GM21381 (cell line): ENCODE results near the gene LMAN2L.
"Not testable (repeated sequence)": the region's sequence is repeated elsewhere in the genome, so short reads cannot be mapped to it uniquely, and the experiment has no call there.

Experiments
- ATAC-seq: cut with Tn5 transposase; IDR thresholded peaks from one replicate; pipeline ENCODE4 v1.9.1; 2021; ENCODE audit warnings: mild to moderate bottlenecking, moderate library complexity; ENCODE audit not compliant: unreplicated experiment

LMAN2L gene

DNA sequence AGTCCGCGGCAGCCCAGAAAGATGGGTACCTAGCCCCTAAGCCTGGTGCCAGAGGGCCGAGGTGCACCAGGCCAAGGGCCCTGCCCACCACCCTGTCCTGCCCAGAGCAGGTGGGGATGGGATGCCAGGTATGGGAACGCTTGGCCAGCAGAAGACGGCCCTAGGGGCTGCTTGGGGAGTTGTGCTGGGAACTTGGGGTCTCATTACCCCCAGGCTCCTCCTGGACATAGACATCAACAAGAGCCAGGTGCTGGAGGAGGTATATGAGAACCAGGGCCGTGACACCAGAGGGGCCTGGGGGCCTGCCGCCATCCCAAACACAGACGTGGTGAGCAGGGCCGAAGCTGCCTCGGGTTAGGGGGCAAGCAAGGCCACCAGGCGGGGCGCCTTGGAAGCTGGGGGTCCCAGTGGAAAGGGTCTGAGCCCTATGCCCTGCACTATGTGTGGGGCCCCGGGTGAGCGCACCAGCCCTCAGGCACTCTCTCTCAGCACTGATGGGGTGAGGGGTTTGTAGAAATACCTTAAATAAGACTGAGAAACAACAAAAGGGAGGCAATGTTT, 50.4 kb downstream of the LMAN2L start:
- ATAC-seq: no peak

DNA sequence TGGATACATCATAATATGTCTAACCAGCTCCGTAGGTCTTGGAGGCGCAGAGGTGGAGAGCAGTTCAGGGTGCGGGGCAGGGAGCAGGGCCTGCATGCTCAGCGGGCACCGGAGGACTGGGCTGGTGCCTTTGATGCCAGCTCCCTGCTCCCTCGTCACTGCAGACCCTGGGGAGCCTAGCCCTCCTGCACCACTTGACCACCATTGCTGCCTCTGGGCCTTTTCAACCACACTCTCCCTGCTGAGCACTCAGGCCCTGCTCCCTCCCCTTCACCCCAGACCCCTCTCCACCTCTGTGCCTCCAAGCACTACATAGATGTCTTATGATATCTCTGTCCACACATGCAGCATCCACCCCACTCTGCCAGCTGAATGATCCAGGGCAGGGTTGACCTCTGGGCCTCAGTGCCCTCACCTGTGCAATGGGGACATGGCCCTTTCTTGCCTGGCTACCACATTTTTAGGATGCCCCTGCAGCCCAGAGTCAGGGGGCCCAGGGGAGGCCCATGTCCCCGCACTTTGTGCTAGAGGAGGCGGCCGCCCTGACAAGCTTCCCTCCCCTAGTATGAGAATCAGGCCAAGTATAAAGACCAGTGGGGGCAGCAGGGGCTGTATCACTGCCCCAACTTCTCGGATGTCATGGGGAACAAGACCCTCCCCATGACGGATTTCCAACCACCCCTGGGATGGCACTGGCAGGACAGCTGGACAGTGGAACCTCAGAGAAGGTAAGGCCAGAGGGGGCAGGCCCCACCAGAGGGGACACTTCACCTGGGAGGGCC, 51.0 kb downstream of the LMAN2L start:
- ATAC-seq: no peak

- ATAC-seq: no peak
Observed at GRCh38 chr2:96687711-96688640, 51.9 kb downstream of the LMAN2L start.

DNA sequence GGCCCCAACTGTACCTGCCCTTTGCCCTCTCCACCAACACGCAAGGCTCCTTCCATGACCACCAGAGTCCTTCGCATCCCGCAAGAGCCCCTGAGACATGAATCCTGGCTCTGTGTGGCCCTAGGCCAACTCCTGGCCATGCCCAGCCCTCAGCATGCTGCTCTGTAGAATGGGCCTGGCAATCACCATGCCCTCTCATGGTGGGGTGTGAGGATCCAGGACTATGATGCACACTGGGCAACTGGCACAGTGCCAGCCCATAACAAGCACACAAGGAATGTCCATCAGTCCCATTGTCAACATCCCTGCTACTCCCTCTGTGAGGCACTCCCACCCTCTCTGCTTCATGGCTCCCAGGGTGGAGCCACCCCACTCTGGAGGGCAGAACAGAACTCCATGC, 52.6 kb downstream of the LMAN2L start:
- no peak for ATAC-seq

DNA sequence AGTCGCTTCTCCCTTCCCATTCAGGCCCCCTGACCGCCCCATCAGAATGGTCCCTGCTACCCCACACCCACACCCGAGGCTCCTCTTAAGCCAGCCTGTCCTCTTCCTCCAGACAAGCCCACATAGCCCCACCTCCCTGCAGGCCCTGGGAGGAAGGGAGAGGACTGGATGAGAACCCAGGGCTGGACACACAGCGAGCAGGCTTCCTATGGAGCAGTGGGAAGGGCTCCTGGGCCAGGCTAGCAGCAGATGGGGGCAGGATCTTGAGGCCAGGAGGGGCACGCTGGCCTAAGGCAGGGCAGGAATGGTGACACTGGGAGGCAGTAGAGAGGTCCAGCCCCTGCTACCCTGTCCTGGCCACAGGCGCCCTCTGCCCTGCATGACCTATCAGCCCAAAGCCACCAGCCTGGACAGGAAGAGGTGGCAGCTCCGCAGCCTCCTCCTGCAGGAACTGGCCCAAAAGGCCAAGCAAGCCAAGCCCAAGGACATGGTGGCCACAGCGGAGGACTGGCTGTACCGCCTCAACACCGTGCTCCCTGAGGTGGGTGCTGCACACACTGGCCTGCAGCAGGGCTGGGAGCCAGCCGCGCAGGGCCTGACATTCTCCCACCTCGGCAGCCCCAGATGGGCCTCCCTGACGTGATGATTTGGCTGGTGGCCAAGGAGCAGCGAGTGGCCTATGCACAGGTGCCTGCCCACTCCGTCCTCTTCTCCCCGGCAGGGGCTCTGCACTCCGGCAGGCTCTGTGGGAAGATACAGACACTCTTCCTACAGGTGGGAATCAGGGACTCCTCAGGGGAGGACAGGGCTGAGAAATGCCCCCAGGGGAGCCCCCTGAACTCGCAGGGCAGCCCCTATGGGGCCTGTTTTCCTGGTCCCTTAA, 54.0 kb downstream of the LMAN2L start:
- ATAC-seq: no peak

- no peak for ATAC-seq
Observed at GRCh38 chr2:96684883-96685576, 54.8 kb downstream of the LMAN2L start.

DNA sequence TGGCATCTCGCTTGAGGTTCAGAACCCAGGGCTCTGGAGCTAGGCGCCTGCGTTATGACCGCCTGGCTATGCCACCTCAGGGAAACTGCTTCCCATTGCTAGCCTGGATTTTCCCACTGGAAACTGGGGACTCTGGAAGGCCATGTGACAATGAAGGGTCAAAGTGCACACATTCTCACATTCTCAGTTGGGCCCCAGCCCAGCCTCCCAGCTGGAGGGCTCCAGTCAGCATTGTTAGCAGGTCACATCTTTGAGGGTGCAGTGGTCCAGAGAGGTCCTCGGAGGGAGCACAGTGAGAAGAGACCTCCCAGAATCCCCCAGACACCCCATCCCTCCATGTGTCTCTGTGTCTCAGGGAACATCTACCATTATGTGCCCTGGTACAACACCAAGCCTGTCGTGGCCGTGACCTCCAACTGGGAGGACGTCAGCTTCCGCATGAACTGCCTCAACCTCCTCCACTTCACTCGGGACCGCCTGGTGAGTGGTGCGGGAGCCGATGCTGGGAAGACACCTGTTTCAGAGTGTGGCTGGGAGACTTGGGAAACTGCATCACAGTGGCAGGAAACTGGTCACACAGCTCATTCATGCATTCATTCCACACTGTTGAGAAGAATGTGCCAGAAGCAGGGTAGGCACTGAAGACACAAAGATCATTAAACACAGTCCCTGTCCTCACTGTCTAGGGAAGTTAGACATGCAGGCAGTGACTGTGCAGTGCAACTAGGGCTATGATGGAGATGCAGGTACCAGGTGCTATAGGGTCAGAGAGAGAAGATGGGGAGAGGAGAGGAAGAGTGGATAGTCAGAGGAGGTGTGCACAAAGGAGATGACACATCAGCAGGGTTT, 55.7 kb downstream of the LMAN2L start:
- no peak for ATAC-seq

DNA sequence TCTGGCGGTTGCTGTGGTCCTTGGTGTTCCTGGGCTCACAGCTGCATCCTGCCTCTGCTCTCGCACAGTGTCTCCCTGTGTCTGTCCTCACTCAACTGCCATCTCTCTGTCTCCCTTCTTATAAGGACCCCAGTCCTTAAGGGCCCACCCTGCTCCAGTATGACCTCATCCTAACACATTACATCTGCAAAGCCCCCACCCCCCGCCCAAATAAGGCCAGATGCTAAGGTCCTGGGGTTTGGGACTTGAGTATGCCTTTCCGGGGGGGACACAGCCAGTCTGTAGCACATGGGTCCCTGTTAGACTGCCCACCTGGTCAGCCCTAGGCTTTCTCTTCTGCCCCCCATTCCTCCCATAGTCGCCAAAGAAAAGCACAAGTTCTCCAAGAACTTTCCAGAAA, 56.6 kb downstream of the LMAN2L start:
- ATAC-seq: no peak

DNA sequence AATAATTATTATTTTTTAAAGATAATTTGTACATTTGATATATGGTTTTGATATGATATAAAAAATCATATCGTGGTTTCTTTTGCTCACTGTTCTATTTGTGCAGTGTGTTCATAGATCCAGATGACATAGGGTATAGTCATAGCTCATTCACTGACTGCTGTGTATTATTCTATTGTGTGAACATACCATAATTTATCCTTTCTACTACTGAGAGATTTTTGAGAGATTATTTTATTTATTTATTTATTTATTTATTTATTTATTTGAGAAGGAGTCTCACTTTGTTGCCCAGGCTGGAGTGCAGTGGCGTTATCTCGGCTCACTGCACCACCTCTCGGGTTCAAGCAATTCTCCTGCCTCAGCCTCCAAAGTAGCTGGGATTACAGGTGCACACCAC, 58.3 kb downstream of the LMAN2L start:
- no peak for ATAC-seq

GRCh38 chr2:96680561-96681141, 59.2 kb downstream of the LMAN2L start:
- no peak for ATAC-seq

GRCh38 chr2:96679848-96680247, 60.0 kb downstream of the LMAN2L start:
- ATAC-seq: no peak

- ATAC-seq: no peak
Observed at GRCh38 chr2:96669539-96670215, 70.2 kb downstream of the LMAN2L start.

- ATAC-seq: no peak
Observed at GRCh38 chr2:96668771-96669170, 71.1 kb downstream of the LMAN2L start.

DNA sequence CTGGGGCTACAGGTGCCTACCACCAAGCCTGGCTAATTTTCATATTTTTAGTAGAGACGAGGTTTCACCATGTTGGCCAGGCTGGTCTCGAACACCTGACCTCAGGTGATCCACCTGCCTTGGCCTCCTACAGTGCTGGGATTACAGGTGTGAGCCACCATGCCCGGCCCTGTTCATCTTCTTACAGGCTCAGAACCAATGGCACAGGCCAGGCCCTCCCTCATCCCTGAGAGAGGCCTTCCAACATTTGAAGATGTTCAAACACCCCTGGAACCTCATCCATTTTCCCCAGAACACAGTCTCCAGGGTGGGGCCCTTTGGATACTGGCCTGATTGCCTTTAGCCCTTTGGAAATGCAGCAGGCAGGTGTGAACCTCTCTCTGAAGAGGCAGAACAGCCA, 74.1 kb downstream of the LMAN2L start:
- ATAC-seq: not testable (repeated sequence)

- ATAC-seq: no peak
Observed at GRCh38 chr2:96665083-96665569, 74.7 kb downstream of the LMAN2L start.

GRCh38 chr2:96664366-96664925, 75.4 kb downstream of the LMAN2L start:
- ATAC-seq: no peak

- ATAC-seq: no peak
Observed at GRCh38 chr2:96663829-96664228, 76.0 kb downstream of the LMAN2L start.

DNA sequence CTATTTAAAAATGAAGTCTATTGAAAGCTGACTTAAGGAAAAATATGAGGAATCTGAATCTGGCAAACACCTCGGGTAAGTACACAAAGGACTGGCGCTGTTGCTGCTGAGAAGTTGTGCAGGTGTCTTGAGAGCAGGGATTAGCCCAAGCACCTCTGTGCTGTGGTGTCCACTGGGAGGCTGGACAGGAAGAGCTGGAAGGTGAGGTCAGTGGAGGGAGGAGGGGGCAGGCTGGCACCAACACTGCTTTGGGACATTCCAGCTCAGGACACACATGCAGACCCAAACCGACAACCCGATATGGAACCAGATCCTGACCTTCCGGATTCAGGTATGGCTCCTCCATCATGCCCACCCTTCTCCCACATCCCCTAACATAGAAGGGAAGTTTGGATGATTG, 76.7 kb downstream of the LMAN2L start:
- ATAC-seq: no peak
